ENCODE data around the gene SGMS1. TPM values are rescaled to one million over a fixed set of nuclear protein-coding genes. Genes with fewer than 3 reads are reported as not detected.

SGMS1 gene
- polyA plus RNA-seq, 1 donor from 2014 or later = 8.0 TPM

DNA sequence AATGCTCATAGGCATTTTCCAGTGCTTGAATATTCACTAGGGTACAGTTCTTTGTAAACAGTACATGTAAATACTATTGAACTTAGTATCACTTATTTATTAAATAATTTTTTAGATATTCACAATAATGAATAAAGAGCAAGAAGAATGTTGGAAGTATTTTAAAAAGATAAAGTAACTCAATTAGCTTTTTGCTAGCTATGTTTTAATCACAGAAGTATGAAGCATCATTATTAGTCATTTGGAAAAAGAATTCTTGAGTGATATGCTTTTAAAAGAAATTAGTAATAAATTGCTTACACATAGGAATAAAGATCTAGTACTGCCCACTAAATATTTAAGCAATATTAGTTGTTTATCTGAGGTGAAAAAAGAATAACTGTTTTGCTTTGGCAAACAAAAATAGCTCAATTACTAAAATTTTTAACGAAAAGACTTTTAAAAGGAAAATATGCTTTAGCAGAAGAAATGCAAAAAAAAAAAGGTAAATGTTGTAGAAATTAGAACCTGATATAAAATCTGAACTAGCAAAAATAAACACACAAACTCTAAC lies 66.5 kb downstream of the SGMS1 start:
- no peaks in the 10 kb centered on the region for H3K9me2 ChIP-seq (ENCODE audit: insufficient read depth, low read length)
- no peaks in the 10 kb centered on the region for H3K79me2 ChIP-seq (replicated peaks; ENCODE audit: insufficient read depth, low read length)
- no peaks in the 10 kb centered on the region for H3K9me3 ChIP-seq (ENCODE audit: low read length)
- no peaks in the 10 kb centered on the region for H3K27me3 ChIP-seq (ENCODE audit: insufficient read depth, low read depth, low read length)
- TF ChIP-seq RAD21 (conservative IDR thresholded peaks at IDR 0.05) (no peak), EP300 (conservative IDR thresholded peaks at IDR 0.05; ENCODE audit: poor library complexity, severe bottlenecking) (no peak), TAF1 (IDR thresholded peaks at IDR 0.05; ENCODE audit: low read depth) (no peak), SMC3 (conservative IDR thresholded peaks at IDR 0.05; ENCODE audit: poor library complexity) (no peak), MXI1 (conservative IDR thresholded peaks at IDR 0.05; ENCODE audit: poor library complexity, severe bottlenecking) (no peak)
- TF ChIP-seq, protein P1, sequence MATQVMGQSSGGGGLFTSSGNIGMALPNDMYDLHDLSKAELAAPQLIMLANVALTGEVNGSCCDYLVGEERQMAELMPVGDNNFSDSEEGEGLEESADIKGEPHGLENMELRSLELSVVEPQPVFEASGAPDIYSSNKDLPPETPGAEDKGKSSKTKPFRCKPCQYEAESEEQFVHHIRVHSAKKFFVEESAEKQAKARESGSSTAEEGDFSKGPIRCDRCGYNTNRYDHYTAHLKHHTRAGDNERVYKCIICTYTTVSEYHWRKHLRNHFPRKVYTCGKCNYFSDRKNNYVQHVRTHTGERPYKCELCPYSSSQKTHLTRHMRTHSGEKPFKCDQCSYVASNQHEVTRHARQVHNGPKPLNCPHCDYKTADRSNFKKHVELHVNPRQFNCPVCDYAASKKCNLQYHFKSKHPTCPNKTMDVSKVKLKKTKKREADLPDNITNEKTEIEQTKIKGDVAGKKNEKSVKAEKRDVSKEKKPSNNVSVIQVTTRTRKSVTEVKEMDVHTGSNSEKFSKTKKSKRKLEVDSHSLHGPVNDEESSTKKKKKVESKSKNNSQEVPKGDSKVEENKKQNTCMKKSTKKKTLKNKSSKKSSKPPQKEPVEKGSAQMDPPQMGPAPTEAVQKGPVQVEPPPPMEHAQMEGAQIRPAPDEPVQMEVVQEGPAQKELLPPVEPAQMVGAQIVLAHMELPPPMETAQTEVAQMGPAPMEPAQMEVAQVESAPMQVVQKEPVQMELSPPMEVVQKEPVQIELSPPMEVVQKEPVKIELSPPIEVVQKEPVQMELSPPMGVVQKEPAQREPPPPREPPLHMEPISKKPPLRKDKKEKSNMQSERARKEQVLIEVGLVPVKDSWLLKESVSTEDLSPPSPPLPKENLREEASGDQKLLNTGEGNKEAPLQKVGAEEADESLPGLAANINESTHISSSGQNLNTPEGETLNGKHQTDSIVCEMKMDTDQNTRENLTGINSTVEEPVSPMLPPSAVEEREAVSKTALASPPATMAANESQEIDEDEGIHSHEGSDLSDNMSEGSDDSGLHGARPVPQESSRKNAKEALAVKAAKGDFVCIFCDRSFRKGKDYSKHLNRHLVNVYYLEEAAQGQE (IDR thresholded peaks at IDR 0.05; ENCODE audit: borderline replicate concordance) = no peak
- no peaks in the 10 kb centered on the region for H3K36me3 ChIP-seq (ENCODE audit: insufficient read depth, low read length)
- no peak overlapping the region for H3K9ac ChIP-seq (ENCODE audit: low read length)
- no peaks in the 10 kb centered on the region for H4K20me1 ChIP-seq (ENCODE audit: insufficient read depth)
- no peak overlapping the region for H3K4me2 ChIP-seq (ENCODE audit: low read length)
- H2AFZ ChIP-seq (ENCODE audit: low read depth, low read length) = no peak overlapping the region
- no peaks in the 10 kb centered on the region for H3F3A ChIP-seq (ENCODE audit: insufficient read depth, low read length, poor library complexity, severe bottlenecking)
- no peak overlapping the region for H3K27ac ChIP-seq (ENCODE audit: low read length)
- no peak overlapping the region for H3K4me3 ChIP-seq (ENCODE audit: low read length)

DNA sequence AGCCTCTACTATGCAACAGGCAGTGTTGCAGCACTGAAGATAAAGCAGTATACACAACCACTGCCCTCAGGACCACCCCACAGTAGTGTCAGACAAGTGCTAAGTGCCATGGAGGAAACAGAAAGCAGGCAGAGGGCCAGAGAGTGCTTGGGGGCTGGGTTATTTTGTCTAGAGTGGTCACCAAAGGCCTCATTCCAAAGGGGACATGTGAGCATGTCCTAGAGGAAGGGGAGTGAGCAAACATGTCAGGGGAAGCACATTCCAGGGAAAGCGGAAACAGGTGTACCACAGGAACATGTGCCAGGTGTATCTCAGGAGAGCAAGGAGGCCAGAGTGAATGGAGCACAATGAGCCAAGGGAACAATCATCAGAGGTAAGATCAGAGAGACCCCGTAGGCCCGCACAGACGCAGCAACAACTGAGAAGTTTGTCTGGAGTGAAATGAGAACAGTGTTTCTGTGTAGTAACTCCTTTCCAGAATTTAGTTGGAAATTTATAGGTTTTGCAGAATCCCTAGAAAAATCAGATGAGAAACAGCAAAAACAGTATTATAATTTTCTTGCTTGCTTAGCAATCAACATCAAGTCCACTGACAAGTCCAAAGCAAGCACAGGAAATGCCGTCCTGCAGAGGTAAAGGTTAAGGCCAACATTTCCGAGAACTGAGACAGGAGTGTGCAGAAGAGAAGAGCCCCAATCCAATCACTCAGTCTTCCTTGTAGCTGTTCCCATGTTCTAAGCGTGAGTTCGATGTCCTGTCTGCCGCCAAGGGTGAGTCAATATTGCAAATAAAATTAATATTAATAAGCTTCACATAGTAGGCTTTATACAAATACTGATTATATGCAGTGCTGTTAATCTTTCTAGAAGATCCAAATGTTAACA lies 67.3 kb downstream of the SGMS1 start:
- no peak overlapping the region for H3K27ac ChIP-seq (ENCODE audit: low read length)
- no peaks in the 10 kb centered on the region for H3K9me3 ChIP-seq (ENCODE audit: low read length)
- H3K4me2 ChIP-seq (ENCODE audit: low read length) = no peak overlapping the region
- no peaks in the 10 kb centered on the region for H3K9me2 ChIP-seq (ENCODE audit: insufficient read depth, low read length)
- H3K4me3 ChIP-seq (ENCODE audit: low read length) = no peak overlapping the region
- H3K79me2 ChIP-seq (replicated peaks; ENCODE audit: insufficient read depth, low read length) = no peaks in the 10 kb centered on the region
- H3F3A ChIP-seq (ENCODE audit: insufficient read depth, low read length, poor library complexity, severe bottlenecking) = no peaks in the 10 kb centered on the region
- no peak overlapping the region for H2AFZ ChIP-seq (ENCODE audit: low read depth, low read length)
- H3K9ac ChIP-seq (ENCODE audit: low read length) = no peak overlapping the region
- no peaks in the 10 kb centered on the region for H3K27me3 ChIP-seq (ENCODE audit: insufficient read depth, low read depth, low read length)
- H3K36me3 ChIP-seq (ENCODE audit: insufficient read depth, low read length) = no peaks in the 10 kb centered on the region
- TF ChIP-seq RAD21 (conservative IDR thresholded peaks at IDR 0.05) (no peak), SMC3 (conservative IDR thresholded peaks at IDR 0.05; ENCODE audit: poor library complexity) (no peak), TAF1 (IDR thresholded peaks at IDR 0.05; ENCODE audit: low read depth) (no peak), MXI1 (conservative IDR thresholded peaks at IDR 0.05; ENCODE audit: poor library complexity, severe bottlenecking) (no peak), EP300 (conservative IDR thresholded peaks at IDR 0.05; ENCODE audit: poor library complexity, severe bottlenecking) (no peak), EZH2 (IDR thresholded peaks at IDR 0.05; ENCODE audit: borderline replicate concordance, insufficient read depth, low read length, poor library complexity, severe bottlenecking) (no peak), POLR2AphosphoS5 (IDR thresholded peaks at IDR 0.05) (no peak)
- TF ChIP-seq, protein P2, sequence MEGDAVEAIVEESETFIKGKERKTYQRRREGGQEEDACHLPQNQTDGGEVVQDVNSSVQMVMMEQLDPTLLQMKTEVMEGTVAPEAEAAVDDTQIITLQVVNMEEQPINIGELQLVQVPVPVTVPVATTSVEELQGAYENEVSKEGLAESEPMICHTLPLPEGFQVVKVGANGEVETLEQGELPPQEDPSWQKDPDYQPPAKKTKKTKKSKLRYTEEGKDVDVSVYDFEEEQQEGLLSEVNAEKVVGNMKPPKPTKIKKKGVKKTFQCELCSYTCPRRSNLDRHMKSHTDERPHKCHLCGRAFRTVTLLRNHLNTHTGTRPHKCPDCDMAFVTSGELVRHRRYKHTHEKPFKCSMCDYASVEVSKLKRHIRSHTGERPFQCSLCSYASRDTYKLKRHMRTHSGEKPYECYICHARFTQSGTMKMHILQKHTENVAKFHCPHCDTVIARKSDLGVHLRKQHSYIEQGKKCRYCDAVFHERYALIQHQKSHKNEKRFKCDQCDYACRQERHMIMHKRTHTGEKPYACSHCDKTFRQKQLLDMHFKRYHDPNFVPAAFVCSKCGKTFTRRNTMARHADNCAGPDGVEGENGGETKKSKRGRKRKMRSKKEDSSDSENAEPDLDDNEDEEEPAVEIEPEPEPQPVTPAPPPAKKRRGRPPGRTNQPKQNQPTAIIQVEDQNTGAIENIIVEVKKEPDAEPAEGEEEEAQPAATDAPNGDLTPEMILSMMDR (IDR thresholded peaks at IDR 0.05; ENCODE audit: poor library complexity, severe bottlenecking) = no peak
- TF ChIP-seq, protein P1 (IDR thresholded peaks at IDR 0.05; ENCODE audit: borderline replicate concordance) = no peak
- no peaks in the 10 kb centered on the region for H4K20me1 ChIP-seq (ENCODE audit: insufficient read depth)

Data from neural cell (in vitro differentiated cells).